ENCODE measurements around the gene DSN1. TPM values are rescaled to one million over a fixed set of nuclear protein-coding genes. Genes with fewer than 3 reads are reported as not detected.
A peak's percentile ranks its signal among the peaks of the same experiment; 100 is the strongest.

DSN1 gene
- polyA plus RNA-seq = 13.8 TPM
- long read RNA-seq, donor 1, partial matches to known transcripts = 0 of 1 reads
- long read RNA-seq, donor 1, other reads (novel, unspliced or antisense) = 0 of 1 reads
- long read RNA-seq, donor 2, partial matches to known transcripts = 0 of 5 reads
- long read RNA-seq, donor 2, other reads (novel, unspliced or antisense) = 0 of 5 reads
- long read RNA-seq, donor 3, partial matches to known transcripts = 0 of 4 reads
- long read RNA-seq, donor 3, other reads (novel, unspliced or antisense) = 0 of 4 reads
- long read RNA-seq, donor 4, partial matches to known transcripts = 0 of 3 reads
- long read RNA-seq, donor 4, other reads (novel, unspliced or antisense) = 0 of 3 reads
- long read RNA-seq, donor 5, partial matches to known transcripts = 0 of 4 reads
- long read RNA-seq, donor 5, other reads (novel, unspliced or antisense) = 0 of 4 reads
- long read RNA-seq, donor 6, partial matches to known transcripts = 28 of 34 reads
- long read RNA-seq, donor 6, other reads (novel, unspliced or antisense) = 0 of 34 reads
- long read RNA-seq, donor 7, partial matches to known transcripts = 0 of 1 reads
- long read RNA-seq, donor 7, other reads (novel, unspliced or antisense) = 0 of 1 reads
- long read RNA-seq, donor 8, partial matches to known transcripts = 0 of 3 reads
- long read RNA-seq, donor 8, other reads (novel, unspliced or antisense) = 0 of 3 reads
- long read RNA-seq, donor 9, partial matches to known transcripts = 0 of 2 reads
- long read RNA-seq, donor 9, other reads (novel, unspliced or antisense) = 0 of 2 reads
- long read RNA-seq, donor 10, partial matches to known transcripts = 0 of 4 reads
- long read RNA-seq, donor 10, other reads (novel, unspliced or antisense) = 0 of 4 reads
- long read RNA-seq, donor 11, partial matches to known transcripts = 0 of 7 reads
- long read RNA-seq, donor 11, other reads (novel, unspliced or antisense) = 0 of 7 reads

DNA sequence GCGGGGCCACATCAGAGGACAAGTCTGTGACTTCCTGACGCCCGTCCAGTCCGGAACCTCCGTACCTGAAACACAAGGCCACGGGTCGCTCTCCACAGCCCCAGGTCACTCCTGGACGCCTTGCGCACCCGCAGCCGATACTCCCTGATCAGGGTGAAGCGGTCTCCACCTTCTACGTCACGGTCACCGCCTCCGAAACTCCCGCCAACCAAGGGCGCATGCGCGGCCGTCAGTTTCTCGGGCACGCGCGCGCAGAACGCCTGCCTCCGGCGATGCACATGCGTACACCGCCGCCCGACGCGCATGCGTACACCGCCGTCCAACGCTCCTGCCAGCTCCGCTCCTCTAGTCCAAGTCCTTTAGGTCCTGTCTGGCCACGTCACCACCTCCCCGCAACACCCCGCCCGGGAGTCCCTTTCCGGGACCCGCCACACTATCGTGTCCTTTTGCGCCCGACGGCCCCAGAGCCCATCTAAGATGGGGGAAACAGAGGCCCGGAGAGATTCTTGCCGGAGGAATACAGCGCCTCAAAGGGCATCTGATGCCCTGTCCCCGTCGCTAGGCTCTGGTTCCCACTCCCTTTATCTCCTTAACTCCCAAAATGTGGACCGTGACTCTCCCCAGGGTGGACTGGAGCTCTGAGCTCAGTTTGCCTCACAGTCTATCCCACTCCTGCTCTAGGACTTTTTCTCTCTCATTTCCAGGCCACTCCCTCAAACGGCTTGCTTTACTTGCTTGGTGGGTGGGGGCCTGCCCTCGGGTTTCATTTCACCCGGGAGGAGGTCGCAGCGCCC, at the start of gene DSN1:
Gene DSN1 (minus strand): TSS at position 167 of the 794 bp plus-strand sequence. CDS start 2,305 bp downstream, outside the sequence.
- WGBS (ENCODE audit: insufficient coverage, low lambda C conversion rate) = no CpG with 5 or more reads among the region's 61 CpGs
- Histone ChIP-seq H3K4me1 (ENCODE audit: control insufficient read depth, insufficient read depth, low read length) (peaks cover 7% of the 10 kb centered on the region), H3K27me3 (ENCODE audit: control insufficient read depth, insufficient read depth, low read length) (no peaks in the 10 kb centered on the region), H3K4me3 (ENCODE audit: low read length) (peak within 1 kb of the TSS; percentile 70), H3K36me3 (ENCODE audit: control insufficient read depth, insufficient read depth, low read length) (peaks cover 3% of the 10 kb centered on the region), H3K27ac (ENCODE audit: low read length) (peak within 1 kb of the TSS; percentile 91), H3K9me3 (ENCODE audit: control insufficient read depth, low read depth, low read length) (no peaks in the 10 kb centered on the region)
- DNase-seq = peak; percentile 98 to 99

DNA sequence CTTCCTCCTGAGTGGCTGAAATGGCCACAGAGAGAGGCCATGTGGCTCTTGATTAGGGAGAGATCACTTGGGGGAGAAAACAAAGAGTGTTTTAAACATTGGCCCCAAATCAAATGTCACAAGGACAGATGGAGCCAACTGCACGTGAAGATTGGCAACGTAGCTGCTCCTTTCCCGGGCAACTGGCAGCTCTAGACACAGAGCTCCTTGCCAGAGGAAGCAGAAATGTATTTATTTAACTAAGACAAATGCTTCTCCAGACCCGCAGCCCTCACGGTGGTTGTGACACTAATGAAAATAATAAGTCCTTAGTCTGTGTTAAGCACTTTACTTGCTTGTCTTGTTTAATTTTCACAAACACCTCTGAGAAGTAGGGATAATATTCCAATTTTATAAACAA, 49.6 kb upstream of the DSN1 start:
- Histone ChIP-seq H3K4me1 (ENCODE audit: control insufficient read depth, insufficient read depth, low read length) (peaks cover 6% of the 10 kb centered on the region), H3K27ac (ENCODE audit: low read length) (no peak overlapping the region), H3K9me3 (ENCODE audit: control insufficient read depth, low read depth, low read length) (no peaks in the 10 kb centered on the region), H3K36me3 (ENCODE audit: control insufficient read depth, insufficient read depth, low read length) (peaks cover 17% of the 10 kb centered on the region), H3K27me3 (ENCODE audit: control insufficient read depth, insufficient read depth, low read length) (no peaks in the 10 kb centered on the region), H3K4me3 (ENCODE audit: low read length) (no peak overlapping the region)
- DNase-seq = no peak
- WGBS (ENCODE audit: insufficient coverage, low lambda C conversion rate) = 73% methylated on average over 2 of the region's 5 CpGs

- H3K27me3 ChIP-seq (ENCODE audit: control insufficient read depth, insufficient read depth, low read length) = no peaks in the 10 kb centered on the region
- no peak overlapping the region for H3K27ac ChIP-seq (ENCODE audit: low read length)
- no peak for DNase-seq
- H3K36me3 ChIP-seq (ENCODE audit: control insufficient read depth, insufficient read depth, low read length) = peaks cover 20% of the 10 kb centered on the region
- no peak overlapping the region for H3K4me3 ChIP-seq (ENCODE audit: low read length)
- WGBS (ENCODE audit: insufficient coverage, low lambda C conversion rate) = no CpG with 5 or more reads among the region's 7 CpGs
- no peaks in the 10 kb centered on the region for H3K9me3 ChIP-seq (ENCODE audit: control insufficient read depth, low read depth, low read length)
- peaks cover 6% of the 10 kb centered on the region for H3K4me1 ChIP-seq (ENCODE audit: control insufficient read depth, insufficient read depth, low read length)
Measured at GRCh38 chr20:36821964-36822437, 48.4 kb upstream of the DSN1 start.

GRCh38 chr20:36820928-36821327, 47.4 kb upstream of the DSN1 start:
- H3K27ac ChIP-seq (ENCODE audit: low read length) = no peak overlapping the region
- DNase-seq = no peak
- H3K4me1 ChIP-seq (ENCODE audit: control insufficient read depth, insufficient read depth, low read length) = peaks cover 6% of the 10 kb centered on the region
- no peak overlapping the region for H3K4me3 ChIP-seq (ENCODE audit: low read length)
- H3K9me3 ChIP-seq (ENCODE audit: control insufficient read depth, low read depth, low read length) = peaks cover under 1% of the 10 kb centered on the region
- no CpG with 5 or more reads among the region's 5 CpGs for WGBS (ENCODE audit: insufficient coverage, low lambda C conversion rate)
- H3K27me3 ChIP-seq (ENCODE audit: control insufficient read depth, insufficient read depth, low read length) = no peaks in the 10 kb centered on the region
- H3K36me3 ChIP-seq (ENCODE audit: control insufficient read depth, insufficient read depth, low read length) = peaks cover 25% of the 10 kb centered on the region

GRCh38 chr20:36820073-36820472, 46.5 kb upstream of the DSN1 start:
- H3K4me1 ChIP-seq (ENCODE audit: control insufficient read depth, insufficient read depth, low read length) = peaks cover 6% of the 10 kb centered on the region
- H3K4me3 ChIP-seq (ENCODE audit: low read length) = no peak overlapping the region
- H3K9me3 ChIP-seq (ENCODE audit: control insufficient read depth, low read depth, low read length) = peaks cover 5% of the 10 kb centered on the region
- WGBS (ENCODE audit: insufficient coverage, low lambda C conversion rate) = no CpG with 5 or more reads among the region's 1 CpG
- no peaks in the 10 kb centered on the region for H3K27me3 ChIP-seq (ENCODE audit: control insufficient read depth, insufficient read depth, low read length)
- peak in 1 of 2 donors; percentile 40 for DNase-seq
- H3K27ac ChIP-seq (ENCODE audit: low read length) = no peak overlapping the region
- peaks cover 28% of the 10 kb centered on the region for H3K36me3 ChIP-seq (ENCODE audit: control insufficient read depth, insufficient read depth, low read length)

- WGBS (ENCODE audit: insufficient coverage, low lambda C conversion rate) = no CpG with 5 or more reads among the region's 5 CpGs
- Histone ChIP-seq H3K4me3 (ENCODE audit: low read length) (no peak overlapping the region), H3K27ac (ENCODE audit: low read length) (no peak overlapping the region), H3K27me3 (ENCODE audit: control insufficient read depth, insufficient read depth, low read length) (no peaks in the 10 kb centered on the region), H3K4me1 (ENCODE audit: control insufficient read depth, insufficient read depth, low read length) (peaks cover 6% of the 10 kb centered on the region), H3K9me3 (ENCODE audit: control insufficient read depth, low read depth, low read length) (peaks cover 5% of the 10 kb centered on the region), H3K36me3 (ENCODE audit: control insufficient read depth, insufficient read depth, low read length) (peaks cover 31% of the 10 kb centered on the region)
- DNase-seq = no peak
Measured at GRCh38 chr20:36819659-36820058, 46.1 kb upstream of the DSN1 start.

DNA sequence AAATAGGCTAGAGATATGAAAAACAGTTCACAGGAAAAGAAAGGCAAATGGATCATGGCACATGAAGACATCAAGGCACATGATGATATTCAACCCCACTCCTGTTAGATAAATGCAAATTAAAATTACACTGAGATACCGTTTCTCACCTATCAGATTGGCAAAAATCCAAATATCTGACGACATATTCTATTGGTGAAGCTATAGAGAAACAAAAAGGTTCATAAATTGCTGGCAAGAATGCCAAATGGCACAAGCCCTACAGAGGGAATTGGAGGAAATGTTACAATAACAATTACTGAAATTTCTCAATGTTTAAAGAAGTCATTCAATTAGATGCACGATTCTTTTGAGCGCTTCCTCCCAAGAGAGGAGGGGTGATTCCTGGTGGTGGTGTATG, 45.3 kb upstream of the DSN1 start:
- peaks cover 31% of the 10 kb centered on the region for H3K36me3 ChIP-seq (ENCODE audit: control insufficient read depth, insufficient read depth, low read length)
- peaks cover 6% of the 10 kb centered on the region for H3K4me1 ChIP-seq (ENCODE audit: control insufficient read depth, insufficient read depth, low read length)
- DNase-seq = no peak
- H3K4me3 ChIP-seq (ENCODE audit: low read length) = no peak overlapping the region
- H3K9me3 ChIP-seq (ENCODE audit: control insufficient read depth, low read depth, low read length) = peaks cover 5% of the 10 kb centered on the region
- H3K27ac ChIP-seq (ENCODE audit: low read length) = no peak overlapping the region
- no peaks in the 10 kb centered on the region for H3K27me3 ChIP-seq (ENCODE audit: control insufficient read depth, insufficient read depth, low read length)
- no CpG with 5 or more reads among the region's 4 CpGs for WGBS (ENCODE audit: insufficient coverage, low lambda C conversion rate)

DNA sequence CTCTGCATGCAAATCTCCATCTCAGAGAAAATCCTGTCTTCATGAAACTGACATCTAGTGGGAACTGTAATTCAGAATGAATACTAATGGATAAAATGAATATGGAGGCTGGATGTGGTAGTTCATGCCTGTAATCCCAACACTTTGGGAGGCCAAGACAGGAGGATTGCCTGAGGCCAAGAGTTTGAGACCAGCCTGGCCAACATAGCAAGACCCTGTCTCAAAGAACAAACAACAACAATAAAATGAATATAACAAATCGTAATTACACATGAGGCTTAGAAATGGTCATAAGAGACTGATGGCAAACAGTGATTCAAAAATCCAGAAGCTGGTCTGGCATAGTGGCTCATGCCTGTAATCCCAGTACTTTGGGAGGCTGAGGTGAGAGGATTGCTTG, 44.6 kb upstream of the DSN1 start:
- Histone ChIP-seq H3K4me3 (ENCODE audit: low read length) (no peak overlapping the region), H3K9me3 (ENCODE audit: control insufficient read depth, low read depth, low read length) (peaks cover 5% of the 10 kb centered on the region), H3K36me3 (ENCODE audit: control insufficient read depth, insufficient read depth, low read length) (peaks cover 32% of the 10 kb centered on the region), H3K27me3 (ENCODE audit: control insufficient read depth, insufficient read depth, low read length) (no peaks in the 10 kb centered on the region), H3K4me1 (ENCODE audit: control insufficient read depth, insufficient read depth, low read length) (peaks cover 6% of the 10 kb centered on the region), H3K27ac (ENCODE audit: low read length) (no peak overlapping the region)
- WGBS (ENCODE audit: insufficient coverage, low lambda C conversion rate) = no CpG with 5 or more reads among the region's 1 CpG
- no peak for DNase-seq

DNA sequence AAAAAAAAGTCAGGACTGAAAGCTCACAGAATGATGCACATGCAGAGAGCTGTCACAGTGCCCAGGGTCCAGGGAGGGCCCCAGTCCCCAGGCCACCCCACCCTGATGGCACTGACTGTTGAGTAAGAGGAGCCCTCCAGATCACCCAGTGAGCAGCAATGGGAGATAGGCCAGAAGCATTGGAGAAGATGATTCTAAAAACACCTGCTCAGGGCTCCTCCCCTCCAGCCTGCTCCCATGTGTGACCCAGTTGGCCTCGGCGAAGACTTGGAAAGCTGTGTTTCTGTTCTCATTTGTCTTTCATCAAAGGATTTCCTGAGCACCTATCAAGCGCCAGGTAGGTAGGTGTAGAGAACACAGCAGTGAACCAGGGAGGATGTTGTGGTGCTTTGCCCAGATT, 43.9 kb upstream of the DSN1 start:
- Histone ChIP-seq H3K9me3 (ENCODE audit: control insufficient read depth, low read depth, low read length) (peaks cover 5% of the 10 kb centered on the region), H3K27me3 (ENCODE audit: control insufficient read depth, insufficient read depth, low read length) (no peaks in the 10 kb centered on the region), H3K27ac (ENCODE audit: low read length) (no peak overlapping the region), H3K4me3 (ENCODE audit: low read length) (no peak overlapping the region), H3K36me3 (ENCODE audit: control insufficient read depth, insufficient read depth, low read length) (peaks cover 38% of the 10 kb centered on the region), H3K4me1 (ENCODE audit: control insufficient read depth, insufficient read depth, low read length) (peaks cover 6% of the 10 kb centered on the region)
- no CpG with 5 or more reads among the region's 3 CpGs for WGBS (ENCODE audit: insufficient coverage, low lambda C conversion rate)
- DNase-seq = no peak

Measured in large intestine (tissue), 12 donors.